Mucosa of rectum (tissue), 2 donors: Measurements from ENCODE around the gene DPYD.
"Not testable (repeated sequence)": the region's sequence is repeated elsewhere in the genome, so short reads cannot be mapped to it uniquely, and the experiment has no call there.

ENCODE experiments used
- H3K27ac ChIP-seq, 2 donors: one replicate each; pipeline ENCODE4 v1.7.0; 2013; ENCODE audit warnings: inconsistent platforms in 2 of 2, low read depth in 2 of 2, low read length in 2 of 2
- H3K27me3 ChIP-seq, 2 donors: one replicate each; pipeline ENCODE4 v1.7.0; 2013; ENCODE audit warnings: low read length in 2 of 2; ENCODE audit not compliant: control insufficient read depth in 2 of 2, insufficient read depth in 2 of 2
- H3K36me3 ChIP-seq, 2 donors: one replicate each; pipeline ENCODE4 v1.7.0; 2013; ENCODE audit warnings: low read length in 2 of 2; ENCODE audit not compliant: control insufficient read depth in 2 of 2, insufficient read depth in 2 of 2
- H3K4me1 ChIP-seq, 2 donors: one replicate each; pipeline ENCODE4 v1.7.0; 2013; ENCODE audit warnings: low read length in 2 of 2, mild to moderate bottlenecking in 1 of 2; ENCODE audit not compliant: control insufficient read depth in 2 of 2, insufficient read depth in 2 of 2
- H3K4me3 ChIP-seq, 2 donors: one replicate each; pipeline ENCODE4 v1.7.0; 2013; ENCODE audit warnings: low read length in 2 of 2
- H3K9ac ChIP-seq, 2 donors: one replicate each; pipeline ENCODE4 v1.7.0; 2013; ENCODE audit warnings: low read length in 2 of 2, low read depth in 1 of 2, mild to moderate bottlenecking in 1 of 2
- H3K9me3 ChIP-seq, 2 donors: one replicate each; pipeline ENCODE4 v1.7.0; 2013; ENCODE audit warnings: low read length in 2 of 2; ENCODE audit not compliant: control insufficient read depth in 2 of 2
- donor health status: healthy.
- donor health status: Normal muscosa, but diverticular disease.

Gene DPYD

DNA sequence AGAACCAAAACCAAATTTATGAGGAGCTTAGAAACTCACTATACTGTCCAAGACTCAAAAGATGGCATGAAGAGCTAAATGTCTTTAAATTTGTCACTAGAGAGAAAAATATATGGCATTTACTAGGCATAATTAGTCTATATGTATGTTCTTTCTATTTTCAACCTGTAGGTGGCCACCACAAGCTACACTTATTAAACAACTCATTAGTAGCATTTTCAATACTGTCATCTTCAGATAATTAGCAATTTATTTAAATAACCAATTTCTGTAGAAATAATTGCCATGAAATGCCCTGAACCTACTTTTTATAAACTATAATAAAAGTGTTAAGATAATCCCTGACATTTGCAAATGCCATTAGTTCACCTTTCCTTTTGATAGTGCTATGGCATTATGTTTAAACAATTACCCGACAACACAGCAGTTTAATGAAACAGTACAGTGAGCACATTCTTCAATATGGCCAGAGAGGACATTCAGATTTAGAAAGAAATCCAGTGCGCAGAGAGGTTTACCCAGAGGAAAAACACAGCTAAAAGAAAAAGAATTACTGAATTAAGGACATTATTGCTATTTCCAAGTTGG, 676.8 kb downstream of the DPYD start:
- no peak overlapping the region for H3K4me3 ChIP-seq
- no peaks in the 10 kb centered on the region for H3K9me3 ChIP-seq
- H3K27ac ChIP-seq, result no peak overlapping the region

DNA sequence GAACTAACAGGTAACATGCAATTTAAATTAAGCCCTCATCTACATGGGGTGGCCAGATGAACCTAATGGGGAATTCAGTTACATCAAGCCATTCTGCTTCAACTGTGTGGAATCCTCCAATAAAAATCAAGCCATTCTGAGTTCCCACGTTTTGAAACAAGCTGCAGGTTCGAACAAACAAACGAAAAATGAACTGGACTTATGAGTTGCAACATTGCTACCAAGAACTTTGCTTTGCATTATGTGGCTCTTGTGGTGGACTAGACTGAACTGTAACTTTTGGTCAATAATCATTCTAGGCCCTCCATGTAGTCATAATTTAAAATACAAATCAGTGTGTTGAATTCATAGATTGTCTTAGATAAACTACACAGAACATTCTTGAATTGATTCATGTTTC, 682.0 kb downstream of the DPYD start:
- Histone ChIP-seq H3K36me3 (no peaks in the 10 kb centered on the region), H3K9me3 (no peaks in the 10 kb centered on the region), H3K4me1 (no peaks in the 10 kb centered on the region), H3K9ac (no peak overlapping the region), H3K27ac (no peak overlapping the region), H3K4me3 (no peak overlapping the region), H3K27me3 (no peaks in the 10 kb centered on the region)

More for the DNA sequence above, 676.8 kb downstream of the DPYD start:
- H3K4me1 ChIP-seq, result no peaks in the 10 kb centered on the region
- H3K27me3 ChIP-seq, result no peaks in the 10 kb centered on the region
- no peaks in the 10 kb centered on the region for H3K36me3 ChIP-seq
- H3K9ac ChIP-seq, result no peak overlapping the region

DNA sequence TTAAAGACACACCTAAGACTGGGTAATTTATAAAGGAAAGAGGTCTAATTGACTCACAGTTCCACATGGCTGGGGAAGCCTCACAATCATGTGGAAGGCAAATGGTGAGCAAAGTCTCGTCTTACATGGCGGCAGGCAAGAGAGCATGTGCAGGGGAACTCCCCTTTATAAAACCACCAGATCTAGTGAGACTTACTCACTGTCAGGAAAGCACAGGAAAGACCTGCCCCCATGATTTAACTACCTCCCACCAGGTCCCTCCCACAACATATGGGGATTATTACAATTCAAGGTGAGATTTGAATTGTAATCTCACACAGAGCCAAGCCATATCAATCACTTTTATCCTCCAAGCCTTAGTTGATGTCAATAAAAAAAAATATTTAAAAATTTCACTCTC, 689.5 kb downstream of the DPYD start:
- not testable (repeated sequence) for H3K4me3 ChIP-seq

DNA sequence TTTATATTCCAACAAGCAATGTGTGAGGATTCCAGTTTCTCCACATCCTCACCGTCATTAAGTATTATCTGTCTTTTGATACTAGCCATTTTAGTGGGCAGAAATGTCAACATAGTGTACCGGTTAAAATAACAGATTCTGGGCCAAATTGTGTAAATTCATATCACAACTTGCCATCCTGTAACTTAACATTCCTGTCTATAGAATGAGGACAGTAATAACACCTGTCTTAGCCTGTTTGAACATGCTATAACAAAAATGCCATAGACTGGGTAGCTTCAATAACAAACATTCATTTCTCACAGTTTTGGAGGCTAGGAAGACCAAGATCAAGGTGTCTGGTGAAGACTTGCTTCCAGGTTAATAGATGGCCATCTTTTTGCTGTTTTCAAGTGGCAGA, 708.2 kb downstream of the DPYD start:
- Histone ChIP-seq H3K9ac (no peak overlapping the region), H3K9me3 (no peaks in the 10 kb centered on the region)

More for the DNA sequence above, 689.5 kb downstream of the DPYD start:
- H3K9me3 ChIP-seq, H3K27ac ChIP-seq, H3K4me1 ChIP-seq, H3K36me3 ChIP-seq, H3K27me3 ChIP-seq, H3K9ac ChIP-seq: not testable (repeated sequence)

DNA sequence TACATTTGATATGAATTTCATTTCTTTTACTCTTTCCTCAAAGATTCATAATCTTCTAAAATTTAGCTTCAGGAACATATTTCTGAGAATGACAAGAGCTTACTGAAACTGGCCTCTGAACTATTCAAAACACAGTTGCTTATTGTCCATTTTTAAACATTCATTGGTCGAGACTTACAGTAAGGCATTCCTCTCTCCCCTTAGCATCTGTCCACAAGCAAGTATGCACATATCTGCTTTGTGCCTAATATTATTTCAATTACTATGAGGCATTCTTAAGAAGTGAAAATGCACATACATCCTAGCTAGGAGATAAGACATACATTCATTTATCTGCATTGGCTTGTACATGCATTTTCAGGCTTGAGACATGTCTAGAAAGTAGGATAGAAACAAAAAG, 710.5 kb downstream of the DPYD start:
- H3K27ac ChIP-seq, result no peak overlapping the region
- H3K27me3 ChIP-seq, result no peaks in the 10 kb centered on the region
- no peaks in the 10 kb centered on the region for H3K9me3 ChIP-seq
- no peaks in the 10 kb centered on the region for H3K36me3 ChIP-seq
- no peak overlapping the region for H3K9ac ChIP-seq
- no peaks in the 10 kb centered on the region for H3K4me1 ChIP-seq
- no peak overlapping the region for H3K4me3 ChIP-seq

More for the DNA sequence above, 708.2 kb downstream of the DPYD start:
- no peaks in the 10 kb centered on the region for H3K4me1 ChIP-seq
- H3K36me3 ChIP-seq, result no peaks in the 10 kb centered on the region
- H3K4me3 ChIP-seq, result no peak overlapping the region
- H3K27ac ChIP-seq, result no peak overlapping the region
- H3K27me3 ChIP-seq, result no peaks in the 10 kb centered on the region

DNA sequence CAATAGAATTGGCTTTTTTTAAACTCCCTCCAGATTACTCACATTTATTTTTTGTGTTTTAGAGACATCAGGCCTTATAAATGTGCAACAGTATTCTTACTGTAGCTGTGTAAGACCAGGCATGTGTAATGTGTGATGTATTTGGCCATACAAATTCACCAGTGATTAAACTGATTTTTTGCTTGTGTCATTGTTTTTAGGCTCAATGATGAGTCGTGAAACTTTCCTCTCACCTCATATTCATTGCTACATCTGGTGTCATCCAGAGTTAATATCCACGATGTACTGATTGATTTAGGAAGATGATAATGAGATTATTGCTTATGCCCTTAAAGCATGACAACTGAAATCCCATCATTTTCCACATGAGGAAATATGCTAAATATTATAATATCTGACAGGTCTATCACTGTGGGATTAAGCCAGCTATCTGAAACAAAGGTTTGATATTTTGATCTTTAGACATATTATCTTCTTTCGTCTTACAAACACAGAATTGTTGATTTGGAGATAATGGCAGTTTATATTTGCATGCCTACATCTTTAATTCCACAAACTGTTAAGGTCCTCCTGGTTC, 711.4 kb downstream of the DPYD start:
- Histone ChIP-seq H3K4me1 (no peaks in the 10 kb centered on the region), H3K9me3 (no peaks in the 10 kb centered on the region), H3K27ac (no peak overlapping the region), H3K4me3 (no peak overlapping the region), H3K9ac (no peak overlapping the region), H3K36me3 (no peaks in the 10 kb centered on the region), H3K27me3 (no peaks in the 10 kb centered on the region)

DNA sequence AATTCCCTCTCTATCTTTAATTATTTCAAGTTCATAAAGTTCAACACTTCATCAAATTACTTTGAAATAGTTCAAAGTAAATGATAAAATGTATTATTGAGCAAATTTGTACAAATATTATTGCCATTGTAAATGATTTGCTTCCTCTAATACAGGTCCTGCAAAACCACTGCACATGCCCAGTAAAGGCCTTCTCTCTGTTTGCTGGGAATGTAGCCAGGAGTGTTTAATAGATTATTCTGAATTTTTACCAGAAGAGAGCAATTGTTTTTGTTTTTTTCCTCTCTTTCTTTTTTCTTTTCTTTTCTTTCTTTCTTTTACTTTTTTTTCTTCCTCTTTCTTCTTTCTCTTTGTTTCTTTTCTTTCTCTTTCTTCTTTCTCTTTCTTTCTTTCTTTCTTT, 713.0 kb downstream of the DPYD start:
- Histone ChIP-seq H3K27me3 (no peaks in the 10 kb centered on the region), H3K4me3 (no peak overlapping the region), H3K9ac (no peak overlapping the region), H3K4me1 (no peaks in the 10 kb centered on the region), H3K36me3 (no peaks in the 10 kb centered on the region), H3K27ac (no peak overlapping the region), H3K9me3 (no peaks in the 10 kb centered on the region)

DNA sequence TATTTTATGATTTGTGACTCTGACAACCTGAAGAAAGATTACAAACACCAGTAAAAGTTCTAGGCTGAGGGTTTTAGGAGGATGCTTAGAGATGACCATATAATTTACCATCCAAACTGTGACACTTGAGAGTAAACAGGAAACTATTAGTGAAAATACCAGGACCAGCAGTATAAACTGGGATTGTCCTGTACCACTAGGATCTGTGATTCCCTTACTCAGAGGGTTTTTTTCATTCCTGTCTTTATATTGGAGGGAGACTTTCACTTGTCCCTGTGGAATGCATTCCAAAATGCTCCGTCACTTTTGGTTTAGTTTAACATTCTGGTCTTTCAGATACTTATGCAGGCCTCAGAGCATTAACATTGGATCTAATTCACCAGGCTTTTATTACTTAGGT, 716.4 kb downstream of the DPYD start:
- Histone ChIP-seq H3K27me3 (no peaks in the 10 kb centered on the region), H3K4me1 (no peaks in the 10 kb centered on the region), H3K9me3 (no peaks in the 10 kb centered on the region), H3K27ac (no peak overlapping the region), H3K9ac (no peak overlapping the region), H3K36me3 (no peaks in the 10 kb centered on the region), H3K4me3 (no peak overlapping the region)

DNA sequence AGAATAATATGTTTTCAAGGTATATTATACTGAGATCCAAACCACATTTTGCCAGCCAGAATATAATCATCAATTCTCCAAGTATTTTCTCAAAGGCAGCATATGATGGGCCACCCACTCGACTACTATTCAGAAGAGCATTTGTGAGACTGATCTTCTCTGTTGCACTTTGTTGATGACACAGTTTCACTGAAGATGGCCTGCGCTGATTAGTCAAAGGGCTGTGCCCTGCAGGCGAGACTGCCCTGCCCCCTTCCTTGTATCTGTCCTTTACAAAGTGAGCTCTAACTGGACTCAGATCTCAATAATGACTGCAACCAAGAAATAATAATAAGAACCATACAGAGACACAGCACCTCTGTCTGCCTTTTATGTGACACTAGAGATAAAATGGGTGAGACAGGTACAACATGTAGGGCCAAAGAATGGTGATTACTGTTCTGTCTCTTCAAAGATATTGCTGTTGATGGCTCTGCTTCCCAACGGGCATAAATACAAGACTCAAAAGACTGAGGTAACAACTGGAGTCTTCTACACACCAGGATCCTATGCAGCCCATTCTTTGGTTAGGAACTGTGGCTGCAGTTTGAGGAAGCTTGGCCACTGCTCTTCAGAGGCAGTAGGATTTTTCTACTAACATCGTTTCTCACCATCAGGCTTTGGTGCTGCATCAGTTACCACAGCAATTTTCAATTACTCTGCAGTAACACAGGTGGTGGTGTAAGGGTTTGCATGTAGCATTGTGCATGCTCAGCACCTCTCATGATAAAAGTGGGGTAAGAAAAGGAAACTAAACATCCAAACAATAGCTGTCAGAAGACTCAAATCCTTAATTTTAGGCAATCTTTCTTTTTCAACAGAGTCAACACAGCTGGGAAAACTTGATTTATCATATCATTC, 718.1 kb downstream of the DPYD start:
- Histone ChIP-seq H3K9me3 (no peaks in the 10 kb centered on the region), H3K4me3 (no peak overlapping the region), H3K9ac (no peak overlapping the region), H3K36me3 (no peaks in the 10 kb centered on the region), H3K4me1 (no peaks in the 10 kb centered on the region), H3K27ac (no peak overlapping the region), H3K27me3 (no peaks in the 10 kb centered on the region)

DNA sequence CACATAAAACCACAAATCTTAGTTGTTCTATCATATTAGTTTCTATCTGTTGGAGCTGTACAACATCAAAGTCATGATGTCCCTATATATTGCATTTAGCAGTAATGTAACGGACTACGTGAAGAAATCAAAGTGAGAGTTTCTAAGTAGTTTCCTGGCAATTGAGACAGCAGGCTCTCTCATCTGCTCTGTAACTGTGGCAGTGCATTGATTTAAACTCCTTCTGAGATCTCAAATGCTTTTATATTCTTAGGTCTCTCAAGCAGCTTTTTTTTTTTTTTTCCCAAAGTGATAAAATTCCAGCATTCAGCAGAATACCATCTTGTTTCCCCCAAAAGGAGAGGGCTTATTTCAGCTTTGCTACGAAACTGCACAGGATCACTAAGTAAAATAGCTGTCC, 719.2 kb downstream of the DPYD start:
- H3K4me3 ChIP-seq, result no peak overlapping the region
- no peak overlapping the region for H3K27ac ChIP-seq
- no peak overlapping the region for H3K9ac ChIP-seq
- no peaks in the 10 kb centered on the region for H3K36me3 ChIP-seq
- no peaks in the 10 kb centered on the region for H3K9me3 ChIP-seq
- H3K27me3 ChIP-seq, result no peaks in the 10 kb centered on the region
- no peaks in the 10 kb centered on the region for H3K4me1 ChIP-seq
